Skeletal muscle tissue (tissue), 4 donors: ENCODE results near the gene PGM3. TPM values are rescaled to one million over a fixed set of nuclear protein-coding genes. Genes with fewer than 3 reads are reported as not detected.

Experiments used
- H3K27ac ChIP-seq: one replicate; pipeline ENCODE4 v1.7.0; 2013; ENCODE audit warnings: mild to moderate bottlenecking, low read depth, low read length, inconsistent platforms
- H3K27me3 ChIP-seq, 3 donors: one replicate each; pipeline ENCODE4 v1.7.0; 2013; ENCODE audit warnings: low read length in 3 of 3; ENCODE audit not compliant: control insufficient read depth in 3 of 3, insufficient read depth in 3 of 3
- H3K36me3 ChIP-seq, 3 donors: one replicate each; pipeline ENCODE4 v1.7.0; 2013; ENCODE audit warnings: low read length in 3 of 3; ENCODE audit not compliant: control insufficient read depth in 3 of 3, insufficient read depth in 3 of 3
- H3K4me1 ChIP-seq, 3 donors: one replicate each; pipeline ENCODE4 v1.7.0; 2013; ENCODE audit warnings: low read length in 3 of 3, mild to moderate bottlenecking in 3 of 3; ENCODE audit not compliant: control insufficient read depth in 3 of 3, insufficient read depth in 3 of 3
- H3K4me3 ChIP-seq, 3 donors: one replicate each; pipeline ENCODE4 v1.7.0; 2013; ENCODE audit warnings: low read length in 3 of 3
- H3K9ac ChIP-seq, 3 donors: one replicate each; pipeline ENCODE4 v1.7.0; 2013; ENCODE audit warnings: low read length in 3 of 3, mild to moderate bottlenecking in 3 of 3, moderate library complexity in 2 of 3, low read depth in 1 of 3
- H3K9me3 ChIP-seq, 3 donors: one replicate each; pipeline ENCODE4 v1.7.0; 2013; ENCODE audit warnings: low read length in 3 of 3; ENCODE audit not compliant: control insufficient read depth in 3 of 3
- total RNA-seq: library from RNA; depleted of rRNA; stranded (reverse); fragments of >200 nt; gene quantifications from one replicate; pipeline ENCODE4 v1.2.3, GENCODE V29; 2014
- donor health status: Osteomylitis.

The PGM3 gene
- total RNA-seq, 1 donor from 2014 or later = 46.4 TPM

DNA sequence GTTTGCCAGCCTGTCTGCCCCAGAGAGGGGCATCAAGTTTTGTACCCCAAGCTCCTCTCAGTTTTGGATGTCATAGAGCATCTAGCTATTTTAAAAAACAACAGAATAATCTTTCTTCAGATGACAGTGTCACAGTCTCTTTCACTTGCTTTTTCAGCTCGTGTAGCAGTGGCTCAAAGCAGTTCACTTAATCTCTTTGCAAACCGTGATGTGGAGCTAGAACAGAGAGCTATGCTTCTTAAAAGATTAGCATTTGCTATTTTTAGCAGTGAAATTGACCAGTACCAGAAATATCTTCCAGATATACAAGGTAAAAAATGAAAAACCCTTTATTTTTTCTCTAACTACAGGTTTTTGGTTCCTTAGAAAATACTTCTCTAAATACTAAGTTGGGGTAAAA is 37.3 kb downstream of the PGM3 start:
- H3K27ac ChIP-seq = no peak overlapping the region
- H3K4me1 ChIP-seq = no peaks in the 10 kb centered on the region
- H3K36me3 ChIP-seq = peaks cover 16 to 47% (median 35%) of the 10 kb centered on the region in 3 donors
- H3K27me3 ChIP-seq = no peaks in the 10 kb centered on the region
- H3K9ac ChIP-seq = no peak overlapping the region
- H3K9me3 ChIP-seq = no peaks in the 10 kb centered on the region
- no peak overlapping the region for H3K4me3 ChIP-seq

- Histone ChIP-seq H3K9me3 (no peaks in the 10 kb centered on the region), H3K27ac (no peak overlapping the region), H3K36me3 (peaks cover 10 to 37% (median 34%) of the 10 kb centered on the region in 3 donors), H3K9ac (no peak overlapping the region), H3K4me3 (no peak overlapping the region), H3K4me1 (no peaks in the 10 kb centered on the region), H3K27me3 (no peaks in the 10 kb centered on the region)
These were observed 39.1 kb downstream of the PGM3 start for GRCh38 chr6:83153883-83154521.

GRCh38 chr6:83152913-83153312 is 40.2 kb downstream of the PGM3 start:
- H3K27ac ChIP-seq = no peak overlapping the region
- H3K4me3 ChIP-seq = no peak overlapping the region
- no peaks in the 10 kb centered on the region for H3K27me3 ChIP-seq
- no peaks in the 10 kb centered on the region for H3K4me1 ChIP-seq
- no peaks in the 10 kb centered on the region for H3K9me3 ChIP-seq
- no peak overlapping the region for H3K9ac ChIP-seq
- peaks cover 10 to 34% (median 32%) of the 10 kb centered on the region in 3 donors for H3K36me3 ChIP-seq

GRCh38 chr6:83151114-83151513 is 42.0 kb downstream of the PGM3 start:
- H3K9ac ChIP-seq = no peak overlapping the region

GRCh38 chr6:83138758-83139157 is 54.3 kb downstream of the PGM3 start:
- Histone ChIP-seq H3K27me3 (no peaks in the 10 kb centered on the region), H3K27ac (no peak overlapping the region), H3K4me3 (no peak overlapping the region), H3K4me1 (no peaks in the 10 kb centered on the region), H3K9ac (no peak overlapping the region), H3K36me3 (peaks cover 3 to 47% (median 44%) of the 10 kb centered on the region in 3 donors), H3K9me3 (no peaks in the 10 kb centered on the region)

More at GRCh38 chr6:83151114-83151513, 42.0 kb downstream of the PGM3 start:
- H3K36me3 ChIP-seq = peaks cover 7 to 28% (median 27%) of the 10 kb centered on the region in 3 donors
- H3K27me3 ChIP-seq = no peaks in the 10 kb centered on the region
- no peak overlapping the region for H3K4me3 ChIP-seq
- H3K9me3 ChIP-seq = no peaks in the 10 kb centered on the region
- no peak overlapping the region for H3K27ac ChIP-seq
- no peaks in the 10 kb centered on the region for H3K4me1 ChIP-seq

DNA sequence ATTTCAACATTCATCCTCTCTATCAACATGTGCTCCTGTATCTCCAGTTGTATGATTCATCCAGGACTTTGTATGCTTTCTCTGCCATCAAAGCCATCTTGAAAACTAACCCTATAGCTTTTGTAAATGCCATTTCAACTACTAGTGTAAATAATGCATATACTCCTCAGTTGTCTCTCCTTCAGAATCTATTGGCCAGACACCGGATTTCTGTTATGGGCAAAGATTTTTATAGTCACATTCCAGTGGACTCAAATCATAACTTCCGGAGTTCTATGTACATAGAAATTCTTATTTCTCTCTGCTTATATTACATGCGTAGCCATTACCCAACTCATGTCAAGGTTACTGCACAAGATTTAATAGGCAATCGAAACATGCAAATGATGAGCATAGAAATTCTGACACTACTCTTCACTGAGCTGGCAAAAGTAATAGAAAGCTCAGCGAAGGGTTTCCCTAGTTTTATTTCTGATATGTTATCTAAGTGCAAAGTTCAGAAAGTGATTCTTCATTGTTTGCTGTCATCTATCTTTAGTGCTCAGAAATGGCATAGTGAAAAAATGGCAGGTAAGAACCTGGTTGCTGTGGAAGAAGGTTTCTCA is 54.8 kb downstream of the PGM3 start:
- Histone ChIP-seq H3K9me3 (no peaks in the 10 kb centered on the region), H3K27ac (no peak overlapping the region), H3K36me3 (peaks cover 3 to 44% (median 41%) of the 10 kb centered on the region in 3 donors), H3K27me3 (no peaks in the 10 kb centered on the region), H3K4me3 (no peak overlapping the region), H3K4me1 (no peaks in the 10 kb centered on the region), H3K9ac (no peak overlapping the region)

GRCh38 chr6:83132121-83132520 is 60.9 kb downstream of the PGM3 start:
- Histone ChIP-seq H3K36me3 (peaks cover 31 to 56% (median 53%) of the 10 kb centered on the region in 3 donors), H3K27me3 (no peaks in the 10 kb centered on the region), H3K9me3 (no peaks in the 10 kb centered on the region), H3K27ac (no peak overlapping the region), H3K4me1 (no peaks in the 10 kb centered on the region), H3K9ac (no peak overlapping the region), H3K4me3 (no peak overlapping the region)

DNA sequence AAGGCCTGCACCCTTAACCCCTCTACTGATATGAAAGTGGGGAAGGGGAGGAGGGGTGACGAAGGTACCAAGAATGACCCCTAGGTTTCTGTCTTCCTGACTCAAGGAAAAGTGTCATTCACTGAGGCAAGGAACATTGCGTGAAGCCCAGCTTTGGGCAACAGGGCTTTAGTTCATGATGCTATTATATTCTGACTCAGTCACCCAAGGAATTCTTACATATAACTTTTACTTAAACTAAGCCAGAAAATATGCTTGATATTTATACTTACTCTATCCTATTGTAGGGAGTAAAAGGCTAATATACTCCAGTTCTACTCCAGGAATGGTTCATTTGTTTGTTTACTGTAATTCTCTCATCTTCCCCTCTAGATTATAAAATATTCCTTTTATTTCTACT is 65.1 kb downstream of the PGM3 start:
- no peak overlapping the region for H3K4me3 ChIP-seq
- H3K27me3 ChIP-seq = no peaks in the 10 kb centered on the region
- H3K36me3 ChIP-seq = peaks cover 40 to 64% (median 64%) of the 10 kb centered on the region in 3 donors
- no peak overlapping the region for H3K27ac ChIP-seq
- H3K9me3 ChIP-seq = no peaks in the 10 kb centered on the region
- H3K4me1 ChIP-seq = no peaks in the 10 kb centered on the region
- H3K9ac ChIP-seq = no peak overlapping the region

GRCh38 chr6:83127258-83127657 is 65.8 kb downstream of the PGM3 start:
- H3K9me3 ChIP-seq = no peaks in the 10 kb centered on the region
- H3K27ac ChIP-seq = no peak overlapping the region
- H3K9ac ChIP-seq = no peak overlapping the region
- peaks cover 40 to 64% (median 64%) of the 10 kb centered on the region in 3 donors for H3K36me3 ChIP-seq
- H3K4me3 ChIP-seq = no peak overlapping the region
- H3K4me1 ChIP-seq = no peaks in the 10 kb centered on the region
- H3K27me3 ChIP-seq = no peaks in the 10 kb centered on the region

DNA sequence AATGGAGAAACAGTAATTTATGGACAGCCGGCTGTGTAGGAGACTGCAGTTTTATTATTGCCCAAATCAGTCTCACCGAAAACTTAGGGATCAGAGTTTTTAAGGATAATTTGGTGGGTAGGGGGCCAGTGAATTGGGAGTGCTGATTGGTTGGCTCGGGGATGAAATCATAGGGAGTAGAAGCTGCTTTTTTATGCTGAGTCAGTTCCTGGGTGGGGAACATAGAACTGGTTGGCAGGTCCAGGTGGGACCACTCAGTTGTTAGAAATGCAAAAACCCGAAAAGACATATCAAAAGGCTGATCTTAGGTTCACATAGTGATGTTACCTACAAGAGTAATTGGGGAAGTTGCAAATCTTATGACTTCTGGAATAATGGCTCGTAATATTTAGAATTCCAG is 66.3 kb downstream of the PGM3 start:
- H3K27ac ChIP-seq = no peak overlapping the region
- H3K4me1 ChIP-seq = no peaks in the 10 kb centered on the region
- no peaks in the 10 kb centered on the region for H3K9me3 ChIP-seq
- peaks cover 36 to 60% (median 59%) of the 10 kb centered on the region in 3 donors for H3K36me3 ChIP-seq
- no peak overlapping the region for H3K9ac ChIP-seq
- H3K4me3 ChIP-seq = no peak overlapping the region
- no peaks in the 10 kb centered on the region for H3K27me3 ChIP-seq
